Astrocyte (in vitro differentiated cells and primary cell): ENCODE results near the gene XPO6. TPM values are rescaled to one million over a fixed set of nuclear protein-coding genes. Genes with fewer than 3 reads are reported as not detected.

ENCODE experiments used
- DNase-seq: peaks from one replicate; pipeline ENCODE4 v3.0.0-alpha.2; 2010; ENCODE audit warnings: low read depth
- FAIRE-seq: peaks from 2 replicates; lab custom pipeline; 2011; peaks lifted over from hg19 to GRCh38; lab: Jason Lieb, UNC
- H2AFZ ChIP-seq: 2 replicates; pipeline ENCODE4 v1.6.0; 2012; ENCODE audit warnings: low read depth, low read length, inconsistent platforms
- H3K27ac ChIP-seq: 2 replicates; pipeline ENCODE4 v1.5.1; 2011; ENCODE audit warnings: low read depth, low read length, inconsistent platforms
- H3K27me3 ChIP-seq: 2 replicates; pipeline ENCODE4 v1.6.0; 2011; ENCODE audit warnings: low read length, inconsistent platforms; ENCODE audit not compliant: insufficient read depth
- H3K36me3 ChIP-seq: 2 replicates; pipeline ENCODE4 v1.5.1; 2011; ENCODE audit warnings: low read length, inconsistent platforms; ENCODE audit not compliant: insufficient read depth
- H3K4me1 ChIP-seq: 2 replicates; pipeline ENCODE4 v1.5.1; 2011; ENCODE audit warnings: low read length, inconsistent platforms; ENCODE audit not compliant: insufficient read depth
- H3K4me2 ChIP-seq: 2 replicates; pipeline ENCODE4 v1.6.0; 2012; ENCODE audit warnings: low read length, inconsistent platforms
- H3K4me3 ChIP-seq: 2 replicates; pipeline ENCODE4 v1.5.1; 2011; ENCODE audit warnings: low read depth, mild to moderate bottlenecking, low read length, inconsistent platforms; ENCODE audit not compliant: insufficient read depth
- H3K79me2 ChIP-seq: 2 replicates; pipeline ENCODE4 v1.6.0; 2012; ENCODE audit warnings: mild to moderate bottlenecking, low read length, inconsistent platforms; ENCODE audit not compliant: insufficient read depth
- H3K9ac ChIP-seq: 2 replicates; pipeline ENCODE4 v1.6.0; 2012; ENCODE audit warnings: mild to moderate bottlenecking, low read length, inconsistent platforms
- H3K9me3 ChIP-seq: 2 replicates; pipeline ENCODE4 v1.5.1; 2012; ENCODE audit warnings: low read depth, mild to moderate bottlenecking, low read length, inconsistent platforms; ENCODE audit not compliant: insufficient read depth
- H4K20me1 ChIP-seq: 2 replicates; pipeline ENCODE4 v1.6.0; 2012; ENCODE audit warnings: low read length, inconsistent platforms; ENCODE audit not compliant: insufficient read depth
- H3K27ac Mint-ChIP-seq: one replicate; pipeline ENCODE4 v1.8.0; 2021; ENCODE audit warnings: mild to moderate bottlenecking, mixed read lengths; ENCODE audit not compliant: unreplicated experiment
- H3K27me3 Mint-ChIP-seq: one replicate; pipeline ENCODE4 v1.8.0; 2021; ENCODE audit warnings: low read depth, mixed read lengths; ENCODE audit not compliant: unreplicated experiment
- H3K36me3 Mint-ChIP-seq: one replicate; pipeline ENCODE4 v1.8.0; 2021; ENCODE audit warnings: low read depth, mixed read lengths; ENCODE audit not compliant: unreplicated experiment
- H3K4me1 Mint-ChIP-seq: one replicate; pipeline ENCODE4 v1.8.0; 2021; ENCODE audit warnings: low read depth, mixed read lengths; ENCODE audit not compliant: unreplicated experiment
- H3K4me3 Mint-ChIP-seq: one replicate; pipeline ENCODE4 v1.8.0; 2021; ENCODE audit warnings: mild to moderate bottlenecking, moderate library complexity, mixed read lengths; ENCODE audit not compliant: unreplicated experiment
- H3K9me3 Mint-ChIP-seq: one replicate; pipeline ENCODE4 v1.8.0; 2021; ENCODE audit warnings: mild to moderate bottlenecking, mixed read lengths; ENCODE audit not compliant: unreplicated experiment
- CTCF ChIP-seq: IDR thresholded peaks from 2 replicates; pipeline ENCODE4 v1.5.1; 2011; ENCODE audit warnings: low read depth, mild to moderate bottlenecking, inconsistent platforms, low read length, moderate library complexity; ENCODE audit not compliant: insufficient read depth
- EZH2 ChIP-seq: IDR thresholded peaks from 2 replicates; pipeline ENCODE4 v1.6.1; 2012; ENCODE audit warnings: mild to moderate bottlenecking, low read length, inconsistent platforms; ENCODE audit not compliant: insufficient read depth
- total RNA-seq: library from RNA; stranded (reverse); gene quantifications from 2 replicates; pipeline ENCODE4 v1.2.1, GENCODE V29; 2021

Gene XPO6
- total RNA-seq, 1 donor from 2014 or later = 135 TPM

- Histone ChIP-seq H3K9me3 (no peaks in the 10 kb centered on the region), H4K20me1 (peaks cover 54% of the 10 kb centered on the region), H3K27me3 (no peaks in the 10 kb centered on the region), H2AFZ (no peak overlapping the region), H3K4me1 (no peaks in the 10 kb centered on the region), H3K4me3 (no peak overlapping the region), H3K27ac (no peak overlapping the region), H3K4me2 (no peak overlapping the region), H3K9ac (no peak overlapping the region), H3K36me3 (peaks cover 49% of the 10 kb centered on the region), H3K79me2 (peaks cover 16% of the 10 kb centered on the region)
- Mint-ChIP-seq H3K36me3 (peaks cover 17% of the 10 kb centered on the region), H3K27me3 (no peaks in the 10 kb centered on the region), H3K4me1 (no peaks in the 10 kb centered on the region), H3K27ac (no peak overlapping the region), H3K9me3 (no peaks in the 10 kb centered on the region), H3K4me3 (no peak overlapping the region)
- no peak for TF ChIP-seq CTCF
- no peak for TF ChIP-seq EZH2
- no peak for DNase-seq
- FAIRE-seq = no peak
These were observed 101.7 kb downstream of the XPO6 start for GRCh38 chr16:28110074-28110473.

- Histone ChIP-seq H3K9ac (no peak overlapping the region), H3K27ac (no peak overlapping the region), H3K9me3 (no peaks in the 10 kb centered on the region), H3K4me2 (no peak overlapping the region), H3K36me3 (peaks cover 47% of the 10 kb centered on the region), H3K4me1 (no peaks in the 10 kb centered on the region), H2AFZ (no peak overlapping the region), H3K27me3 (no peaks in the 10 kb centered on the region), H3K4me3 (no peak overlapping the region), H4K20me1 (peaks cover 55% of the 10 kb centered on the region), H3K79me2 (peaks cover 16% of the 10 kb centered on the region)
- no peak for TF ChIP-seq EZH2
- no peak for TF ChIP-seq CTCF
- FAIRE-seq = no peak
- no peak for DNase-seq
- Mint-ChIP-seq H3K27ac (no peak overlapping the region), H3K36me3 (peaks cover 25% of the 10 kb centered on the region), H3K9me3 (no peaks in the 10 kb centered on the region), H3K4me3 (no peak overlapping the region), H3K4me1 (no peaks in the 10 kb centered on the region), H3K27me3 (no peaks in the 10 kb centered on the region)
These were observed 103.0 kb downstream of the XPO6 start for GRCh38 chr16:28108590-28109247.

- TF ChIP-seq EZH2 (no peak), CTCF (no peak)
- Mint-ChIP-seq H3K36me3 (peaks cover 26% of the 10 kb centered on the region), H3K27me3 (no peaks in the 10 kb centered on the region), H3K4me1 (no peaks in the 10 kb centered on the region), H3K9me3 (no peaks in the 10 kb centered on the region), H3K4me3 (no peak overlapping the region), H3K27ac (no peak overlapping the region)
- Histone ChIP-seq H3K4me2 (no peak overlapping the region), H3K4me1 (no peaks in the 10 kb centered on the region), H2AFZ (no peak overlapping the region), H3K4me3 (no peak overlapping the region), H4K20me1 (peaks cover 51% of the 10 kb centered on the region), H3K36me3 (peaks cover 55% of the 10 kb centered on the region), H3K79me2 (peaks cover 16% of the 10 kb centered on the region), H3K9ac (no peak overlapping the region), H3K27me3 (no peaks in the 10 kb centered on the region), H3K27ac (no peak overlapping the region), H3K9me3 (no peaks in the 10 kb centered on the region)
- FAIRE-seq = no peak
- no peak for DNase-seq
These were observed 104.5 kb downstream of the XPO6 start for GRCh38 chr16:28107232-28107631.
